ENCODE measurements around the gene AFF3. TPM values are rescaled to one million over a fixed set of nuclear protein-coding genes. Genes with fewer than 3 reads are reported as not detected.

AFF3 gene
- total and polyA plus RNA-seq, 10 of the 15 experiments (the other 5 are each of a cell fraction or from before 2014, with no cell fraction given) = 0.26 to 5.5 (median 3.0) TPM

GRCh38 chr2:99878581-99879350, 263.6 kb downstream of the AFF3 start (continued):
- no peak for TF ChIP-seq ZNF592 (IDR thresholded peaks at IDR 0.05)
- TF ChIP-seq, protein P1, sequence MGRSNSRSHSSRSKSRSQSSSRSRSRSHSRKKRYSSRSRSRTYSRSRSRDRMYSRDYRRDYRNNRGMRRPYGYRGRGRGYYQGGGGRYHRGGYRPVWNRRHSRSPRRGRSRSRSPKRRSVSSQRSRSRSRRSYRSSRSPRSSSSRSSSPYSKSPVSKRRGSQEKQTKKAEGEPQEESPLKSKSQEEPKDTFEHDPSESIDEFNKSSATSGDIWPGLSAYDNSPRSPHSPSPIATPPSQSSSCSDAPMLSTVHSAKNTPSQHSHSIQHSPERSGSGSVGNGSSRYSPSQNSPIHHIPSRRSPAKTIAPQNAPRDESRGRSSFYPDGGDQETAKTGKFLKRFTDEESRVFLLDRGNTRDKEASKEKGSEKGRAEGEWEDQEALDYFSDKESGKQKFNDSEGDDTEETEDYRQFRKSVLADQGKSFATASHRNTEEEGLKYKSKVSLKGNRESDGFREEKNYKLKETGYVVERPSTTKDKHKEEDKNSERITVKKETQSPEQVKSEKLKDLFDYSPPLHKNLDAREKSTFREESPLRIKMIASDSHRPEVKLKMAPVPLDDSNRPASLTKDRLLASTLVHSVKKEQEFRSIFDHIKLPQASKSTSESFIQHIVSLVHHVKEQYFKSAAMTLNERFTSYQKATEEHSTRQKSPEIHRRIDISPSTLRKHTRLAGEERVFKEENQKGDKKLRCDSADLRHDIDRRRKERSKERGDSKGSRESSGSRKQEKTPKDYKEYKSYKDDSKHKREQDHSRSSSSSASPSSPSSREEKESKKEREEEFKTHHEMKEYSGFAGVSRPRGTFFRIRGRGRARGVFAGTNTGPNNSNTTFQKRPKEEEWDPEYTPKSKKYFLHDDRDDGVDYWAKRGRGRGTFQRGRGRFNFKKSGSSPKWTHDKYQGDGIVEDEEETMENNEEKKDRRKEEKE (IDR thresholded peaks at IDR 0.05) = no peak
- TF ChIP-seq FOXK2 (IDR thresholded peaks at IDR 0.05) = no peak
- TF ChIP-seq, protein P2, sequence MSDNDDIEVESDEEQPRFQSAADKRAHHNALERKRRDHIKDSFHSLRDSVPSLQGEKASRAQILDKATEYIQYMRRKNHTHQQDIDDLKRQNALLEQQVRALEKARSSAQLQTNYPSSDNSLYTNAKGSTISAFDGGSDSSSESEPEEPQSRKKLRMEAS (IDR thresholded peaks at IDR 0.05; ENCODE audit: low read depth, low read length) = no peak
- no peak for TF ChIP-seq KAT2A (conservative IDR thresholded peaks at IDR 0.05; ENCODE audit: control insufficient read depth, low read depth, low read length)
- no peak for TF ChIP-seq MYB (IDR thresholded peaks at IDR 0.05; ENCODE audit: borderline replicate concordance, low read depth, low read length)

Data from GM12878 (cell line).